Measurements from ENCODE around the gene LENEP. TPM values are rescaled to one million over a fixed set of nuclear protein-coding genes. Genes with fewer than 3 reads are reported as not detected.

Gene LENEP
- total and polyA plus RNA-seq, 2 experiments from 2014 or later = not detected

- peak overlapping the region; percentile 40 for H2AFZ ChIP-seq
- no peaks in the 10 kb centered on the region for H3K27me3 ChIP-seq (replicated peaks; ENCODE audit: insufficient read depth)
- H3K79me2 ChIP-seq (ENCODE audit: insufficient read depth) = peaks cover 45% of the 10 kb centered on the region
- in situ Hi-C loops (cut with MboI) = no loop called here
- peaks cover 20% of the 10 kb centered on the region for H3K36me3 ChIP-seq (ENCODE audit: low read depth)
- peak overlapping the region; percentile 91 for H3K4me2 ChIP-seq (ENCODE audit: unreplicated experiment)
- H3K9me2 ChIP-seq (ENCODE audit: insufficient read depth) = no peaks in the 10 kb centered on the region
- peaks cover 39% of the 10 kb centered on the region for H3F3A ChIP-seq (ENCODE audit: insufficient read depth)
- peak overlapping the region; percentile 82 for H3K9ac ChIP-seq
- no peaks in the 10 kb centered on the region for H3K9me3 ChIP-seq (ENCODE audit: low read depth)
- peak; percentile 53 for DNase-seq
- peak overlapping the region; percentile 70 for H3K27ac ChIP-seq
- peak overlapping the region; percentile 79 for H3K4me3 ChIP-seq
- H4K20me1 ChIP-seq (ENCODE audit: insufficient read depth) = no peaks in the 10 kb centered on the region
- peaks cover 15% of the 10 kb centered on the region for H3K4me1 ChIP-seq (ENCODE audit: insufficient read depth)
- 5% methylated on average over 22 to 25 of the region's 25 CpGs for WGBS, 2 experiments (ENCODE audit: low coverage in 1 of 2, low lambda C conversion rate in 2 of 2, missing lambda C conversion rate in 2 of 2)
- TF ChIP-seq EZH2phosphoT487 (IDR thresholded peaks at IDR 0.05; ENCODE audit: insufficient read depth, low read depth) (no peak), EZH2 (IDR thresholded peaks at IDR 0.05; ENCODE audit: insufficient read depth, poor library complexity, severe bottlenecking) (no peak)
Measured at GRCh38 chr1:154962156-154962749, 31.1 kb upstream of the LENEP start.

GRCh38 chr1:154962795-154963330 is 30.5 kb upstream of the LENEP start:
- DNase-seq = no peak
- no peak overlapping the region for H2AFZ ChIP-seq
- H3K4me2 ChIP-seq (ENCODE audit: unreplicated experiment) = peak overlapping the region; percentile 91
- H3K9ac ChIP-seq = peak overlapping the region; percentile 82
- H3K9me2 ChIP-seq (ENCODE audit: insufficient read depth) = no peaks in the 10 kb centered on the region
- H3F3A ChIP-seq (ENCODE audit: insufficient read depth) = peaks cover 42% of the 10 kb centered on the region
- TF ChIP-seq EZH2 (IDR thresholded peaks at IDR 0.05; ENCODE audit: insufficient read depth, poor library complexity, severe bottlenecking) (no peak), EZH2phosphoT487 (IDR thresholded peaks at IDR 0.05; ENCODE audit: insufficient read depth, low read depth) (no peak)
- WGBS, 2 experiments (ENCODE audit: low coverage in 1 of 2, low lambda C conversion rate in 2 of 2, missing lambda C conversion rate in 2 of 2) = 59 to 68% methylated on average over 6 of the region's 6 CpGs
- in situ Hi-C loops (cut with MboI) = no loop called here
- peak overlapping the region; percentile 70; the same call in 1 of the 2 replicates for H3K27ac ChIP-seq
- H3K79me2 ChIP-seq (ENCODE audit: insufficient read depth) = peaks cover 51% of the 10 kb centered on the region
- H3K4me3 ChIP-seq = peak overlapping the region; percentile 79
- peaks cover 21% of the 10 kb centered on the region for H3K36me3 ChIP-seq (ENCODE audit: low read depth)
- no peaks in the 10 kb centered on the region for H3K27me3 ChIP-seq (replicated peaks; ENCODE audit: insufficient read depth)
- no peaks in the 10 kb centered on the region for H3K9me3 ChIP-seq (ENCODE audit: low read depth)
- no peaks in the 10 kb centered on the region for H4K20me1 ChIP-seq (ENCODE audit: insufficient read depth)
- peaks cover 13% of the 10 kb centered on the region for H3K4me1 ChIP-seq (ENCODE audit: insufficient read depth)

GRCh38 chr1:154963643-154964042 is 29.7 kb upstream of the LENEP start:
- Histone ChIP-seq H3K27ac (0 out of 2 replicates have a peak overlapping the region, but pooled peaks have one; percentile 15), H3K79me2 (ENCODE audit: insufficient read depth) (peaks cover 59% of the 10 kb centered on the region), H3K9ac (0 out of 2 replicates have a peak overlapping the region, but pooled peaks have one; percentile 9), H3K36me3 (ENCODE audit: low read depth) (peaks cover 26% of the 10 kb centered on the region), H2AFZ (no peak overlapping the region), H3K9me2 (ENCODE audit: insufficient read depth) (no peaks in the 10 kb centered on the region), H3K4me2 (ENCODE audit: unreplicated experiment) (no peak overlapping the region), H3K4me1 (ENCODE audit: insufficient read depth) (peaks cover 16% of the 10 kb centered on the region), H3K4me3 (no peak overlapping the region), H3F3A (ENCODE audit: insufficient read depth) (peaks cover 42% of the 10 kb centered on the region), H3K9me3 (ENCODE audit: low read depth) (no peaks in the 10 kb centered on the region), H4K20me1 (ENCODE audit: insufficient read depth) (no peaks in the 10 kb centered on the region), H3K27me3 (replicated peaks; ENCODE audit: insufficient read depth) (no peaks in the 10 kb centered on the region)
- DNase-seq = no peak
- WGBS, 2 experiments (ENCODE audit: low coverage in 1 of 2, low lambda C conversion rate in 2 of 2, missing lambda C conversion rate in 2 of 2) = 73 to 79% methylated on average over 8 of the region's 8 CpGs
- in situ Hi-C loops (cut with MboI) = no loop called here
- TF ChIP-seq EZH2phosphoT487 (IDR thresholded peaks at IDR 0.05; ENCODE audit: insufficient read depth, low read depth) (no peak), EZH2 (IDR thresholded peaks at IDR 0.05; ENCODE audit: insufficient read depth, poor library complexity, severe bottlenecking) (no peak)

GRCh38 chr1:154964359-154964758 is 29.0 kb upstream of the LENEP start:
- in situ Hi-C loops (cut with MboI) = no loop called here
- 94 to 97% methylated on average over 5 to 6 of the region's 6 CpGs for WGBS, 2 experiments (ENCODE audit: low coverage in 1 of 2, low lambda C conversion rate in 2 of 2, missing lambda C conversion rate in 2 of 2)
- peaks cover 66% of the 10 kb centered on the region for H3K79me2 ChIP-seq (ENCODE audit: insufficient read depth)

More at GRCh38 chr1:154964359-154964758, 29.0 kb upstream of the LENEP start:
- H3K9me2 ChIP-seq (ENCODE audit: insufficient read depth) = no peaks in the 10 kb centered on the region
- no peaks in the 10 kb centered on the region for H3K9me3 ChIP-seq (ENCODE audit: low read depth)
- peaks cover 23% of the 10 kb centered on the region for H3K4me1 ChIP-seq (ENCODE audit: insufficient read depth)
- no peak overlapping the region for H3K9ac ChIP-seq
- H3K4me3 ChIP-seq = no peak overlapping the region
- TF ChIP-seq EZH2phosphoT487 (IDR thresholded peaks at IDR 0.05; ENCODE audit: insufficient read depth, low read depth) = no peak
- no peak for TF ChIP-seq EZH2 (IDR thresholded peaks at IDR 0.05; ENCODE audit: insufficient read depth, poor library complexity, severe bottlenecking)
- no peak overlapping the region for H3K4me2 ChIP-seq (ENCODE audit: unreplicated experiment)
- H4K20me1 ChIP-seq (ENCODE audit: insufficient read depth) = no peaks in the 10 kb centered on the region
- H3K27ac ChIP-seq = 0 out of 2 replicates have a peak overlapping the region, but pooled peaks have one; percentile 15
- no peak overlapping the region for H2AFZ ChIP-seq
- peaks cover 26% of the 10 kb centered on the region for H3K36me3 ChIP-seq (ENCODE audit: low read depth)
- H3F3A ChIP-seq (ENCODE audit: insufficient read depth) = peaks cover 42% of the 10 kb centered on the region
- H3K27me3 ChIP-seq (replicated peaks; ENCODE audit: insufficient read depth) = no peaks in the 10 kb centered on the region
- DNase-seq = no peak

Data from GM23248 (cell line).